ENCODE measurements around the gene ATMIN. TPM values are rescaled to one million over a fixed set of nuclear protein-coding genes. Genes with fewer than 3 reads are reported as not detected.
A peak's percentile ranks its signal among the peaks of the same experiment; 100 is the strongest.

Gene ATMIN
- total and polyA plus RNA-seq, 2 of the 13 experiments (the other 11 are each of a cell fraction or from before 2014, with no cell fraction given): 34.6 to 60.4 TPM

- TF ChIP-seq CERS6 (CRISPR knock-in tag; IDR thresholded peaks at IDR 0.05) (0 out of 2 replicates have a peak, but pooled peaks have one; percentile 13), ZNF780A (CRISPR knock-in tag; IDR thresholded peaks at IDR 0.05) (peak; percentile 64; the same call in 1 of the 2 replicates), ZNF3 (CRISPR knock-in tag; IDR thresholded peaks at IDR 0.05) (0 out of 2 replicates have a peak, but pooled peaks have one; percentile 15), ZSCAN5A (CRISPR knock-in tag; IDR thresholded peaks at IDR 0.05; ENCODE audit: borderline replicate concordance) (no peak), IKZF4 (CRISPR knock-in tag; IDR thresholded peaks at IDR 0.05; ENCODE audit: borderline replicate concordance, low read depth, not compliant biosample characterization) (no peak), SP140L (CRISPR knock-in tag; IDR thresholded peaks at IDR 0.05; ENCODE audit: borderline replicate concordance) (0 out of 2 replicates have a peak, but pooled peaks have one; percentile 18), ZNF350 (CRISPR knock-in tag; IDR thresholded peaks at IDR 0.05; ENCODE audit: borderline replicate concordance, low read depth) (no peak), GLMP (CRISPR knock-in tag; IDR thresholded peaks at IDR 0.05; ENCODE audit: borderline replicate concordance) (peak; percentile 89), PREB (CRISPR knock-in tag; IDR thresholded peaks at IDR 0.05) (0 out of 2 replicates have a peak, but pooled peaks have one; percentile 67), PHF21A (CRISPR knock-in tag; IDR thresholded peaks at IDR 0.05) (peak; percentile 77; the same call in 1 of the 2 replicates), ZC3H4 (CRISPR knock-in tag; IDR thresholded peaks at IDR 0.05; ENCODE audit: borderline replicate concordance) (no peak), KLF12 (CRISPR knock-in tag; IDR thresholded peaks at IDR 0.05; ENCODE audit: borderline replicate concordance) (peak; percentile 59; the same call in 1 of the 2 replicates), ZNF317 (CRISPR knock-in tag; IDR thresholded peaks at IDR 0.05) (no peak), EZH2 (conservative IDR thresholded peaks at IDR 0.05; ENCODE audit: low read depth, low read length) (no peak), TBL1XR1 (IDR thresholded peaks at IDR 0.05; ENCODE audit: borderline replicate concordance, low read length, partially characterized antibody) (peak; percentile 5), MED1 (CRISPR knock-in tag; IDR thresholded peaks at IDR 0.05) (0 out of 2 replicates have a peak, but pooled peaks have one; percentile 5), RERE (CRISPR knock-in tag; IDR thresholded peaks at IDR 0.05; ENCODE audit: low read depth) (0 out of 2 replicates have a peak, but pooled peaks have one; percentile 12), SRY (CRISPR knock-in tag; IDR thresholded peaks at IDR 0.05) (peak; percentile 88; the same call in 1 of the 2 replicates)
Measured at GRCh38 chr16:81006211-81006812, 29.3 kb upstream of the ATMIN start (continued).
